HCT116 (cell line): ENCODE data around the gene OPCML. TPM values are rescaled to one million over a fixed set of nuclear protein-coding genes. Genes with fewer than 3 reads are reported as not detected.

ENCODE experiments used
- ATAC-seq: fragments of 200-7000 bp; cut with Tn5 transposase; 2 replicates; pipeline ENCODE4 v1.9.1; 2020; ENCODE audit warnings: mild to moderate bottlenecking, moderate library complexity
- BruUV-seq: library from RNA; stranded (reverse); fragments of 400-500 nt; replicated peaks from 2 replicates; lab custom pipeline; 2021; lab: Mats Ljungman, UMichigan
- CTCF ChIA-PET: fragments of 300-600 bp; sonication (Branson Sonifier 250); formaldehyde crosslinking; loops from one replicate; lab custom pipeline; 2021; ENCODE audit warnings: antibody characterized with exemption; lab: Charles Lee
- POLR2A ChIA-PET: fragments of 300-600, 350-600 bp; sonication (Branson Sonifier 250); formaldehyde crosslinking; loops from one replicate; lab custom pipeline; 2021; ENCODE audit warnings: antibody characterized with exemption; lab: Charles Lee
- RAD21 ChIA-PET, 2 experiments: fragments of 300-600 bp; sonication (Branson Sonifier 250); formaldehyde crosslinking; loops; one replicate each; lab custom pipeline; 2023; ENCODE audit warnings: low total read pairs in 2 of 2; ENCODE audit not compliant: uncharacterized antibody in 2 of 2, unreplicated experiment in 2 of 2, low non-redundant PET in 1 of 2; lab: Charles Lee
- DNase-seq: peaks from one replicate; pipeline ENCODE4 v3.0.0-alpha.2; 2010; ENCODE audit warnings: low read depth, low spot score
- H2AFZ ChIP-seq: fragments of 200-600 bp; shearing (Covaris generic), sonication (generic); 2 replicates; pipeline ENCODE4 v1.6.1; 2017; ENCODE audit warnings: low read depth, mixed run types, mixed read lengths, antibody characterized with exemption, low read length; ENCODE audit not compliant: poor library complexity, severe bottlenecking
- H3K27ac ChIP-seq: 2 replicates; pipeline ENCODE4 v1.5.1; 2012; ENCODE audit warnings: low read depth, low read length
- H3K27me3 ChIP-seq: fragments of 200-600 bp; sonication (generic); 2 replicates; pipeline ENCODE4 v1.6.1; 2016; ENCODE audit warnings: mixed run types, low read length, mixed read lengths; ENCODE audit not compliant: insufficient read depth
- H3K36me3 ChIP-seq, 2 experiments: fragments of 200-500 bp in 1 of 2; fragments of 200-600 bp in 1 of 2; sonication (Bioruptor generic) in 1 of 2; sonication (generic) in 1 of 2; 2 replicates each; pipeline versions ENCODE4 v1.5.1 to v1.6.1; 2014 to 2016; ENCODE audit warnings: low read length in 2 of 2, inconsistent platforms in 1 of 2, mixed read lengths in 1 of 2, mixed run types in 1 of 2; ENCODE audit not compliant: insufficient read depth in 2 of 2, control insufficient read depth in 1 of 2
- H3K4me1 ChIP-seq, 2 experiments: fragments of 200-600 bp in 1 of 2; sonication (generic) in 1 of 2; 2 replicates each; pipeline versions ENCODE4 v1.5.1 to v1.6.1; 2012 to 2017; ENCODE audit warnings: low read length in 2 of 2, inconsistent platforms in 1 of 2, mild to moderate bottlenecking in 1 of 2, mixed read lengths in 1 of 2, mixed run types in 1 of 2, moderate library complexity in 1 of 2; ENCODE audit not compliant: insufficient read depth in 2 of 2, control insufficient read depth in 1 of 2
- H3K4me2 ChIP-seq: fragments of 200-600 bp; sonication (generic); 2 replicates; pipeline ENCODE4 v1.6.1; 2017; ENCODE audit warnings: mixed run types, low read length, mixed read lengths
- H3K4me3 ChIP-seq, 2 experiments: fragments of 200-600 bp in 1 of 2; sonication (generic) in 1 of 2; replicated peaks in 1 of 2; 2 replicates each; pipeline ENCODE4 v1.5.1; 2011 to 2016; ENCODE audit warnings: low read length in 2 of 2, control low read depth in 1 of 2, low read depth in 1 of 2, mild to moderate bottlenecking in 1 of 2, mixed read lengths in 1 of 2, mixed run types in 1 of 2
- H3K79me2 ChIP-seq: fragments of 200-600 bp; sonication (generic); 2 replicates; pipeline ENCODE4 v1.6.1; 2017; ENCODE audit warnings: mild to moderate bottlenecking, mixed run types, low read length, moderate library complexity, mixed read lengths; ENCODE audit not compliant: insufficient read depth
- H3K9ac ChIP-seq: fragments of 200-600 bp; sonication (generic); 2 replicates; pipeline ENCODE4 v1.6.1; 2016; ENCODE audit warnings: low read length, mixed read lengths
- H3K9me2 ChIP-seq: fragments of 200-600 bp; sonication (generic), shearing (Covaris generic); 2 replicates; pipeline ENCODE4 v1.6.1; 2017; ENCODE audit warnings: mixed run types, mild to moderate bottlenecking, moderate library complexity; ENCODE audit not compliant: insufficient read depth
- H3K9me3 ChIP-seq, 2 experiments: fragments of 200-500 bp in 1 of 2; fragments of 200-600 bp in 1 of 2; sonication (Bioruptor generic) in 1 of 2; sonication (generic) in 1 of 2; 2 replicates each; pipeline ENCODE4 v1.6.1; 2014 to 2017; ENCODE audit warnings: low read length in 2 of 2, mixed read lengths in 2 of 2, inconsistent platforms in 1 of 2, low read depth in 1 of 2, mild to moderate bottlenecking in 1 of 2, mixed run types in 1 of 2, moderate library complexity in 1 of 2; ENCODE audit not compliant: control insufficient read depth in 1 of 2, insufficient read depth in 1 of 2
- H4K20me1 ChIP-seq: fragments of 200-600 bp; sonication (generic), shearing (Covaris generic); 2 replicates; pipeline ENCODE4 v1.6.1; 2017; ENCODE audit warnings: mixed run types, mild to moderate bottlenecking, moderate library complexity; ENCODE audit not compliant: insufficient read depth
- ATF3 ChIP-seq: IDR thresholded peaks from 2 replicates; pipeline ENCODE4 v1.6.1; 2012
- EZH2 ChIP-seq: fragments of 200-600 bp; sonication (generic); IDR thresholded peaks from 2 replicates; pipeline ENCODE4 v1.6.1; 2017; ENCODE audit warnings: antibody characterized with exemption, mixed run types
- JUND ChIP-seq: IDR thresholded peaks from 2 replicates; pipeline ENCODE4 v1.6.1; 2012
- YY1 ChIP-seq: IDR thresholded peaks from 2 replicates; pipeline ENCODE4 v1.6.1; 2011; ENCODE audit warnings: low read length, low read depth, moderate library complexity, mild to moderate bottlenecking; ENCODE audit not compliant: insufficient replicate concordance; ENCODE audit errors: extremely low read depth
- ZFX ChIP-seq: fragments of 450-650 bp; IDR thresholded peaks from 2 replicates; pipeline ENCODE4 v1.6.1; 2017
- ZNF274 ChIP-seq: fragments of 200-500 bp; sonication (Bioruptor generic); IDR thresholded peaks from 2 replicates; pipeline ENCODE4 v1.6.1; 2014; ENCODE audit warnings: mild to moderate bottlenecking, low read depth, low read length, inconsistent platforms
- intact Hi-C: fragments of 100-400 bp; cut with micrococcal nuclease; formaldehyde crosslinking; loops from 2 replicates; pipeline ENCODE4 v1.10.0; 2022
- total RNA-seq: library from RNA; stranded (reverse); gene quantifications from one replicate; pipeline ENCODE4 v1.2.1, GENCODE V29; 2021; ENCODE audit not compliant: unreplicated experiment
- TF ChIP-seq, protein P1 (sequence below): IDR thresholded peaks from 2 replicates; pipeline ENCODE4 v1.6.1; 2012; ENCODE audit warnings: low read depth
- TF ChIP-seq, protein P2 (sequence below): IDR thresholded peaks from 2 replicates; pipeline ENCODE4 v1.6.1; 2012

OPCML gene
- total RNA-seq, 1 experiment from 2014 or later: not detected

- ChIA-PET RAD21 (no interaction called here), POLR2A (no interaction called here), CTCF (no interaction called here)
- ATAC-seq (no peak), DNase-seq (no peak)
- Histone ChIP-seq H3K9me3 (peaks cover 6 to 24% of the 10 kb centered on the region in 2 experiments; a peak in 2 of 4 replicates), H3K27me3 (no peaks in the 10 kb centered on the region), H4K20me1 (no peaks in the 10 kb centered on the region), H3K4me1 (no peaks in the 10 kb centered on the region), H3K4me2 (no peak overlapping the region), H3K27ac (no peak overlapping the region), H3K79me2 (no peaks in the 10 kb centered on the region), H3K9me2 (no peaks in the 10 kb centered on the region), H2AFZ (no peak overlapping the region), H3K9ac (no peak overlapping the region), H3K36me3 (no peaks in the 10 kb centered on the region), H3K4me3 (no peak overlapping the region)
- no TSS peak for BruUV-seq
- intact Hi-C loops: no loop called here
- TF ChIP-seq EZH2: no peak
- no peak for TF ChIP-seq ZFX
- TF ChIP-seq JUND: no peak
- TF ChIP-seq, protein P1, sequence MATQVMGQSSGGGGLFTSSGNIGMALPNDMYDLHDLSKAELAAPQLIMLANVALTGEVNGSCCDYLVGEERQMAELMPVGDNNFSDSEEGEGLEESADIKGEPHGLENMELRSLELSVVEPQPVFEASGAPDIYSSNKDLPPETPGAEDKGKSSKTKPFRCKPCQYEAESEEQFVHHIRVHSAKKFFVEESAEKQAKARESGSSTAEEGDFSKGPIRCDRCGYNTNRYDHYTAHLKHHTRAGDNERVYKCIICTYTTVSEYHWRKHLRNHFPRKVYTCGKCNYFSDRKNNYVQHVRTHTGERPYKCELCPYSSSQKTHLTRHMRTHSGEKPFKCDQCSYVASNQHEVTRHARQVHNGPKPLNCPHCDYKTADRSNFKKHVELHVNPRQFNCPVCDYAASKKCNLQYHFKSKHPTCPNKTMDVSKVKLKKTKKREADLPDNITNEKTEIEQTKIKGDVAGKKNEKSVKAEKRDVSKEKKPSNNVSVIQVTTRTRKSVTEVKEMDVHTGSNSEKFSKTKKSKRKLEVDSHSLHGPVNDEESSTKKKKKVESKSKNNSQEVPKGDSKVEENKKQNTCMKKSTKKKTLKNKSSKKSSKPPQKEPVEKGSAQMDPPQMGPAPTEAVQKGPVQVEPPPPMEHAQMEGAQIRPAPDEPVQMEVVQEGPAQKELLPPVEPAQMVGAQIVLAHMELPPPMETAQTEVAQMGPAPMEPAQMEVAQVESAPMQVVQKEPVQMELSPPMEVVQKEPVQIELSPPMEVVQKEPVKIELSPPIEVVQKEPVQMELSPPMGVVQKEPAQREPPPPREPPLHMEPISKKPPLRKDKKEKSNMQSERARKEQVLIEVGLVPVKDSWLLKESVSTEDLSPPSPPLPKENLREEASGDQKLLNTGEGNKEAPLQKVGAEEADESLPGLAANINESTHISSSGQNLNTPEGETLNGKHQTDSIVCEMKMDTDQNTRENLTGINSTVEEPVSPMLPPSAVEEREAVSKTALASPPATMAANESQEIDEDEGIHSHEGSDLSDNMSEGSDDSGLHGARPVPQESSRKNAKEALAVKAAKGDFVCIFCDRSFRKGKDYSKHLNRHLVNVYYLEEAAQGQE: no peak
- no peak for TF ChIP-seq YY1
- no peak for TF ChIP-seq ATF3
- TF ChIP-seq, protein P2, sequence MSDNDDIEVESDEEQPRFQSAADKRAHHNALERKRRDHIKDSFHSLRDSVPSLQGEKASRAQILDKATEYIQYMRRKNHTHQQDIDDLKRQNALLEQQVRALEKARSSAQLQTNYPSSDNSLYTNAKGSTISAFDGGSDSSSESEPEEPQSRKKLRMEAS: no peak
- no peak for TF ChIP-seq ZNF274
These were observed 291.2 kb downstream of the OPCML start for GRCh38 chr11:133240908-133241655.
